GM18868 (cell line): ENCODE results near the gene RAD50.

Source experiments
- ATAC-seq: cut with Tn5 transposase; IDR thresholded peaks from one replicate; pipeline ENCODE4 v1.9.1; 2021; ENCODE audit warnings: mild to moderate bottlenecking, moderate library complexity; ENCODE audit not compliant: unreplicated experiment

RAD50 gene

DNA sequence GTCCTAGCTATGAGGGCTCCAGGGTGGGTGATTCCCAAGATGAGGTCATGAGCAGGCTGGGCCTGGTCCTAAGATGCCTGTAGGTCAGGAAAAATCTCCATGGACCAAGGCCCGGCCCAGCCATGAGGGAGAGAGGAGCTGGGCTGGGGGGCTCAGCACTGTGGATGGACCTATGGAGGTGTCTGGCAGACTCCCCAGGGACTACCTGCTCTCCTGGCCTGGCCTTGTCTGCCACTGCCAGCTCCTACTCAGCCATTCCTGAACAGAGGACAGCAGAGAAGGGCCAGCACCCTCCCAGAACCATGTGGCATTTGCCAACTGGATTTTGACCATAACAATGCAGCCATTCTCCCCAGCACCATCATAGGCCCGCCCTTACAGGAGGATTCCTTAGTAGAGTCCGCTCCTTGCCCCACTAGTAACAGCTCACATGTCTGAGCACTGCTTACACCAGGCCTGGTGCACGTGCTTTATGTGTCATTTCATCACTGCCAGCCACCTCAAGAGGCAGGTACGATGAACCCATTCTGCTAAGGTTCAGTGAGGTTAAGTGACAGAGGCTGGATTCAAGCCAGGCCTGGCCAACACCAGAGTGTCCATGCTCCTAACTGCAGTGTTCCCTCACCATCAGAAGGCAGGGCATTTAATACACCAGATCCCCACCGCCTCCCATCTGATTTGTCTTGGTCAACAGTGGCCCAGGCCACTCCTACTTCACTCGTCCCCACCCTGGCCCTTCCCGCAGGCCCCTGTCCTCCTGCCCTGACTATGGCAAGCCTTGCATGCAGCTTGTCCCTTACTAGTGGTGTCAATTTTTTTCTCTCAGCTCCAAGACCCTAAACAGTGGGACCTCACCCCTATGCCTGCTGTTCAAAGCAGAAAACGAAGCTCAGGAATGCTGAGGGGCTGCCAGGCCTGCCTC lies 101.9 kb downstream of the RAD50 start:
- ATAC-seq, result no peak

GRCh38 chr5:132659598-132660493 lies 103.1 kb downstream of the RAD50 start:
- ATAC-seq, result no peak

DNA sequence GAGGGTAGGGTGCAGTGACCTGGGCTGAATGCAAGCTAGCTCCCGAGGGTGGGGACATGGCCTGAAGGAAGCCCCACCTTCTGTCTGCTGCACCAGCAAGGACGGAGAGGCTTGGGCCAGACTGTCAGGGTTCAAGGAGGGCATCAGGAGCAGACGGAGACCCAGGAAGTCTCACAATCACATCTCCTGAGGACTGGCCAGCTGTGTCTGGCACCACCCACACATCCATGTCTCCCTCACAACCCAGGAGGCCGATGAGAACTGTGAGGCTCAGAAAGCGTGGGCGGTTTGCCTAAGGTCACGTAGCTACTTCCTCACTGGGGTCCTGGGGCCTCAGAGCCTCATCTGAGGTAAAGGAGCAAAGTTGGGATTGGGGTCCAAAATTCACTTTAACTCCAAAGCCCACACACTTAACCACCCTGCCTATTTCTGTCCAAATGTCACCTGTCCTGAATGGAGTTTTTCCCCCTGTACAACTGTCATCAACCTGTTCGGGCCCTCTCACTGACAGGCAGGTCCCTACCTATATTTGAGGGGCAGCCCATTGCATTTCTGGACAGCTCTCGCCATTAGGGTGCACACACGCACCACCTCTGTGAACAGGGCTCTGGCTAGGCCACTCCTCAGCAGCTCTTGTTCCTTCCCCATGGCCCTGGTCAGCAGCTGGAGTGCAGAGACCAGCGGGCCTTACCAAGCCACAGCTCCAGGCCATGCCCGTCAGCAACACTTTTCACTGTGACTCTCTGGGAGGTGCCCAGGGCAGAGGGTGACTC lies 104.6 kb downstream of the RAD50 start:
- ATAC-seq, result no peak

DNA sequence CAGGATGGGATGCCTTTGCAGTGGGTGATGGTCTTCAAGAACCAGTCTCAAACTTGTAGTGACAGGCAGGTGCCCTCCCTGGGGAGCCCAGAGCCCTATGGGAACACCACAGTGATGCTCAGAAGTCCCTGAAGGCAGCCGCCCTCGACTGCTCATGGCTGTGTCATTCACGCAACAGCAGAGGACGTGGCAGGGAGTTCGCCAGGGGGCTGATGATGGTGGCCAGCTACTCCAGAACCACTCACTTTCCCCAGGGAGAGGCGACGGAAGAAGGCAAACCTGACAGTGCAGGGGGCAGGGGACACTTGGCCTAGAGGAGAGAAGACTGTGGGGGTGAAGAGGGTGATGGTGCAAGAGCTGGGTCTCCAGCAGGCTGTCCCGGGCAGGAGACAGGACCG lies 105.2 kb downstream of the RAD50 start:
- no peak for ATAC-seq

GRCh38 chr5:132662925-132663770 lies 106.4 kb downstream of the RAD50 start:
- peak; percentile 64 for ATAC-seq

DNA sequence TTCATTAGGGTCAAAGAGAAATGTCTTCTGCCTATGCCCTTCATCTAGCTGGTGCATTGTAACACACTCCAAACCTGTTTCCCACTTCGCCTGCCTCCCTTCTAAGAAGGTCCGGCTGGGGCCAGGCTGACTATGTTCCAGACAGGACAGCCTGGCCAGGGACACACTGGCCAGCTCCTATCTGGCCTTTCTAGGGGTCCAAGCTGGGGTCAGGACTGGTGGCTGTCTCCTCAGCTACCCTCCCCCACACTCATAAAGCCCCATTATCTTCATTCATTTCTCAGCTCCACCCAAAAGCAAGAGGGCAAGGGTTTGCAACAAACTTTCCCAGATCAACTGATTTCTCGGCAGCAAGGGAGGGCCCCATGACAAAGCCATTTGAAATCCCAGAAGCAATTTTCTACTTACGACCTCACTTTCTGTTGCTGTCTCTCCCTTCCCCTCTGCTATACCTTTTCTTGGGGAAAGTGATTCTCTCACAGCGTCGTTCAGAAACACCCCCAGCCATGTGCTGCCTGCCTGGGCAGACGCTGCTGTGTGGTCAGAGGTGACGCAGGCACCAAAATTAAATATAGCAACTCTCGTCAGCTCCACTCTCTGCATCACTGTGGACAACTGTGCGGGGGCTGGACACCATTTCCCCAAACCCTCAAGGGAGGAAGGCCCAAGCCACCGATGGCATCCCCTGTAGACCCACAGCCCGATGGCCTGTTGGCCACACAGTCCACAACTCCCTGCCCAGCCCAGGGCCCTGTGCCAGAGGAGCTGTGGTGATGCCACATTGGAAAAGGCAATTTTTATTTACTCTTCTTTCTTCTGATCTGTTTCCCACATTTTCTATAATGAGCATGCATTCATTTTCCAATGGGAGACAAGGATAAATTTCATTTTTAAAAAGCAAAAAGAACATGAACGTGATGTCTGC lies 107.3 kb downstream of the RAD50 start:
- peak; percentile 48 for ATAC-seq

- ATAC-seq, result no peak
Measured at GRCh38 chr5:132664696-132665209, 108.0 kb downstream of the RAD50 start.

DNA sequence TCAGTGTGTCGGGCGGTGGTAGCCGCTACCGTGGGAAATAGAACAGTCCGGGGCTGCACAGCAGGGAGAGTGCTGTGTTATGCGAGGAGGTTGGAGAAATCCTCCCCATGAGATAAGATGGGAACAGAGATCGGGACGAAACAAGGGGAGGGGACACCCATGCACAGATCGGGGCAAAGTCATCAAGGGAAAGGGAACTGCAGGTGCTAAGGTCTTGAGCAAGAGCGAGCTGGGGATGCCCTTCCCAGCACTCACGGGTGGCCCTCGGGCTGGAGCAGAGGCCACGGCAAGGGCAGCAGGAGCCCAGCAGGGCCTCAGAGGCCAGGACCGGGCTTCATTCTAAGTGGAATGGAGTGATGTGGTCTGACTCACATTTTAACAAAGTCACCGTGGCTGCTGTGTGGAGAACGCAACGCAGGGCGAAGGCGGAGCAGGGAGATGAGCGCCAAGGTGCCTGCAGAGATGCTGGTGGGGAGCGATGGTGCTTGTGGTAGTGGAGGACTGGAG lies 108.8 kb downstream of the RAD50 start:
- no peak for ATAC-seq

- ATAC-seq, result no peak
Measured at GRCh38 chr5:132666310-132667123, 109.7 kb downstream of the RAD50 start.

DNA sequence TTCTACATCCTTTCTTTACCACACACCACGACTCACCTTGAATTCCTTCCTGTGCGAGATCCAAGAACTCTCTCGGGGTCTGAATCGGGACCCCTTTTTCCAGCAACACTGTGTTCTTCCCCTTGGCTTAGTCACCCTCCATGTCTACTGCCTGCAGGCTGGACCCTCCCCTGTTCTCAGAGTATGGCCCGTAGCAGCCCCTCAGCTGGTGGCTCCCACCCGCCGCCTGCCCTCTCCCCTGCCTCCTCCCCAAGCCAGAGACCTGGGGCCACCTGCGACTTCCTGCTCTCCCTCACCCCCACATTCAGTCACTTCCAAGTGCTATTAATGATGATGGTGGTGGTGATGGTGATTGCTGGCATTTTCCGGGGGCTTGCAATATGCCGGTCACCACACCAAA lies 110.5 kb downstream of the RAD50 start:
- ATAC-seq, result no peak

DNA sequence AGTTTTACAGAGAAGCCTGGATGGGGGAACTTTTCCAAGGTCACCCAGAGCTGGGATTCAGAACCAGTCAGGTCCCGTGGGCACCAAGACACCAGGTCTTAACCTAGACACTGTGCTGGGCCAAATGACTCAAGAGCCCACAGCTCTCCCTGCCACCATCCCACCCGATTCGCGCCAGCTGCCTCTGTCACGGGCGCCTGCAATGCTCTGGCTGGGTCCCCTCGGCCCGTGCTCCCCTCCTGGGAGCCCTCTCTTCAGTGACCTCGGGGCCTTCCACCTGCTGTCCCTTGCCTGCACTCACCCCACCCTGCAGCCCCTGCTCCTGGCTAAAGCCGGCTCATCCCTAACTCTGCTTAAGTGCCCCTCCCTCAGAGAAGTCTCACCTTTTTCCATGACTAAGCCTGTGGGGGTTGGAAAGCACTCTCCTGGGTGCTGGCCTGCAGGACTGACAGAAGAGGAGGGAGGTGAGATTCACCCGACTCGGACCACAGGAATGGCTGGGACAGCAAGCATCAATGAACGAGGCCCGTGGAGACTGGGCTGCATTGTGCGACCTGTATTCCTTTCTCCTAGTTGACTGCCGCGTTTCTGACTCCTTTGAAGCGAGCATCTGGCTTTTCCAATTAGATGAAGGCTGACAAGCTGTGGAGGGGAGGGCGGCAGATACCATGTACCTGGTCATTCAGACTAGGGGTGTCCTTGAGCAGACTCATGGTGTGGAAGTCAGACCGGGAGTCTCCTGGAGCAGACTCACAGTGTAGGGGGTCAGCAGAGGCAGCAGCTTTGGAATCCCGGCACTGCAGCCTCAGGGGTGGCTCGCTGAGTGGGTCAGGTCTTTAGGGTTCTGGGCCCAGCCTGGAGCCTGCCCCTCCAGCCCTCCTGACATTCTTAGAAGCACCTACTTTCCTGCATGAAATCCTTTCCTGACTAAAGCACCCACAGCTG lies 111.3 kb downstream of the RAD50 start:
- no peak for ATAC-seq

GRCh38 chr5:132668706-132669454 lies 112.1 kb downstream of the RAD50 start:
- ATAC-seq, result no peak

- ATAC-seq, result no peak
Measured at GRCh38 chr5:132669455-132669820, 112.7 kb downstream of the RAD50 start.

GRCh38 chr5:132669966-132670882 lies 113.4 kb downstream of the RAD50 start:
- ATAC-seq, result no peak

- no peak for ATAC-seq
Measured at GRCh38 chr5:132671000-132671399, 114.2 kb downstream of the RAD50 start.
